8988T (cell line): ENCODE data around the gene STAM.
"Not testable (repeated sequence)": the region's sequence is repeated elsewhere in the genome, so short reads cannot be mapped to it uniquely, and the experiment has no call there.

Source experiments
- DNase-seq: peaks from one replicate; pipeline ENCODE4 v3.0.0; 2011

STAM gene

GRCh38 chr10:17643755-17644484 is at the start of gene STAM:
STAM (plus strand) TSS chr10:17644151; CDS start chr10:17644340, 189 bp downstream.
- DNase-seq = peak; percentile 50

DNA sequence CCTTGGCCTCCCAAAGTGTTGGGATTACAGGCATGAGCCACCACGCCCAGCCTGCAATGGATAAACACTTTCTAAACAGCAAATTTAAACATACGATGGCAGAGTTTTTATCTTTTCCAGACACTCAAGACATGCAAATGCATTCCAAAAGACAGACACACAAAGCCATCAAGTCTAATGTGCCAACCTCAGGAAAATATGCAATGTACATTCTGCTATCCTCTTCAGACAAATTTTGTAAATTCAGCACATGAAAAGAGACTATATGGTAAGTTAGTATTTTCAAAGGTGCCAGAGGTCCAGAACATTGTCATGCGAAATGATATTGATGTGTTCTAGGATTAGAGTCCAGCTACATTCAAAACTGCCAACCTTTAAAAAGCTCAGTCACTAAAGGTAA is 46.6 kb upstream of the STAM start:
- no peak for DNase-seq

DNA sequence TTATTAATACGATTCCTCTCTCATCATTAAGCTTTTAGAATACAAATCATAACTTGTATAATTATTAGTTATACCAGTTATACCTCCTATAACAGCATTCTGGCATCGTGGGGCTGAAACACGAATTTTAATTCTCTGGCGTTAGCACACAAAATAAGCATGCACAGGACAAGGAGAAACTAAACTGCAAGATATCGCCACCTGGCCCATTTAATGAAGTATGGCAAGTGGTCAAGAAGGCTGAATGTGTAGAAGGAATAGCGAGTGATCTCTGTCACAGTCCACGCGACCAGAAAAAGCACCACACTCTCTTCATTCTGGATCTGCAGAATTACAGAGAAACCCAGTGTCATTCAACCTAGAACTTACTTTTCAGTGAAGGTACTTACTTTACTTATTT is 44.9 kb upstream of the STAM start:
- peak; percentile 14 for DNase-seq

- DNase-seq = no peak
These were observed 38.0 kb upstream of the STAM start for GRCh38 chr10:17605936-17606335.

- DNase-seq = no peak
These were observed 37.4 kb upstream of the STAM start for GRCh38 chr10:17606547-17607040.

GRCh38 chr10:17607060-17607459 is 36.9 kb upstream of the STAM start:
- DNase-seq = no peak

- DNase-seq = peak; percentile 21
These were observed 36.2 kb upstream of the STAM start for GRCh38 chr10:17607603-17608332.

DNA sequence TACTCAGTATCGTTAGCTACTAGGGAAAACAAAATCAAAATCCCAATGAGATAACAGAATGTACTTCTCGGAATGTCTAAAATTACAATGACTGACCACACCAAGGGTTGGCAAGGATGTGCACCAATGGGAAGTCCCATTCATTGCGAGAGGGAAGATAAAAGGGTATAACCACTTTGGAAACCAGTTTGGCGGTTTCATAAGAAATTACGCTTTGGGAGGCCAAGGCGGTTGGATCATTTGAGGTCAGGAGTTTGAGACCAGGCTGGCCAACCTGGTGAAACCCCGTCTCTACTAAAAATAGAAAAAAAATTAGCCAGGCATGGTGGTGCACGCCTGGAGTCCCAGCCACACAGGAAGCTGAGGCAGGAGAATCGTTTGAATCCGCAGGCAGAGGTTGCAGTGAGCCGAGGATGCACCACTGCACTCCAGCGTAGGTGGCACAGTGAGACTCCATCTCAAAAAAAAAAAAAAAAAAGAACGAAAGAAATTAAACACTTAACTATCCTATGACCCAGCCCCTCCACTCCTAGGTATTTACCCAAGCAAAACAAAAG is 34.4 kb upstream of the STAM start:
- no peak for DNase-seq

DNA sequence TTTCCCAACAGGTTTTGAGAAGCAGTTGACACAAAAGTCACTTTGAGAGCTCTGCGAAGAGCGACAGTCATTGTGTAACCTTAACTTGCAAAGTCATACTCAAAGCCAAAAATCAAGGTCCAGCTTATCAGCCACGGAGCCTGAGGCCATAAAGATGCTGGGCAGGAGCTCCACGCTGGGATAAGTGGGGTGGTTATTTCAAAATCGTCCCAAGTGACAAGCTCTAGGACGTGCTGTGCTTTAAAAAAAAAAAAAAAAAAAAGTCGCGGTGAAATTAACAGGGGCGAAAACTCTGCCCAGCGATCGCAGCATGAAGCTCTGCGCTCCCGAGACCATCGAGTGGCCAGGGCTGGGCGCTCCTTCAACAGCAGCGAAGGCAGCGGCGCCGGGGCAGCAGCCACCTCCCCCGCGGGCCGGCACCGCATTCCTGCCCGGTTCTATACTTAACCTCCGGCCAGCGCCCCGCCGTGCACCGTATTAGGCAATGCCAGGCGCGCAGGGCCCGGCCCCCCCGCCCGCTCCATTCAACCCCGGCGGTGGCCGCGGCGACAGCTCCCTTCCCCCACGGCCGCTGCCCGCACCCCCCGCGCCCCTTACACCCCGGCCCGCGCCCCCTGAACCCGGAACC is 27.4 kb upstream of the STAM start:
- peak; percentile 33 for DNase-seq

DNA sequence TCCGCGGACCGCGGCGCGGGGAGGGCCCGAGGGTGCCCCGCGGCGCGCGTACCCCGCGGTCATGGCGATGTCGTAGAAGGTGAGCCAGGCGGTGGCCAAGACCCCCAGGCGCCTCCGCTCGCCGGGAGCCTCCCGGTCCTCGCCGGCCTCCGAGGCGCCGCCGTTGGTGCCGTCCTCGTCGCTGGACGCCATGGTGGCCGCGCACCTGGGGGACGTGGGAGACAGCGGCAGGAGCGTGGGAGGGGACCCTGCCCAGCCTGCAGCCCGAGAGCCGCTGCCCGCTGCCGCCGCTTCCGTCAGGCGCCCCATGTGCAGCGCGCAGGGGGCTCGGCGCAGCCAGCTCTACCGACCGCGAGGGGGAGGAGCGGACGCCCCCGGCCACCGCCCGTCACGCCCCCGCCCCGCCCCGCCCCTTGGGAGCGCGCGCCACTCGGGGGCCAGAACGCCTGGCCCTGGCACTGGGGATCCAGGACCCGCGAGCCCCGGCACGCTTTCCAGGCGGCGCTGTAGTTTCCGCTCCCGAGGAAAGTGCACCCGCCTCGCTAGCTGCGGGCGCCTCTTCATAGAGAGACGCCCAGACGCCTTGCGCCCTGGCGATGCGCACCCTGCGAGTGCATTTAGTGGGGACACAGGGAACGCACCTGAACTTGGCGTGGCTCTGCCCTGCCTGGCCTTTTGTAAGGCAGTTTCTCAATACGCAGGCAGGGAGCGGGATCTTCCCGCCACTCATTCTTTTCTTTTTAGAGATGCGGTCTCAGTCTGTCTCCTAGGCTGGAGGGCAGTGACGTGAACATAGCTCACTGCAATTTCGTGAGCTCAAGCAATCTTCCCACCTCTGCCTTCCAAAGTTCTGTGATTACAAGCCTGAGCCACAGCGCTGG is 26.7 kb upstream of the STAM start, which contains the start of gene HACD1:
Gene HACD1, minus strand, starts transcription at position 344 of the 881 bp plus-strand sequence. Its CDS starts 35 bp downstream, at position 309.
- peak; percentile 86 for DNase-seq

GRCh38 chr10:17622061-17622460 is 21.9 kb upstream of the STAM start:
- no peak for DNase-seq

- no peak for DNase-seq
These were observed 19.0 kb upstream of the STAM start for GRCh38 chr10:17624996-17625395.

- DNase-seq = no peak
These were observed 17.3 kb upstream of the STAM start for GRCh38 chr10:17626656-17627055.

GRCh38 chr10:17632590-17632989 is 11.4 kb upstream of the STAM start:
- not testable (repeated sequence) for DNase-seq

DNA sequence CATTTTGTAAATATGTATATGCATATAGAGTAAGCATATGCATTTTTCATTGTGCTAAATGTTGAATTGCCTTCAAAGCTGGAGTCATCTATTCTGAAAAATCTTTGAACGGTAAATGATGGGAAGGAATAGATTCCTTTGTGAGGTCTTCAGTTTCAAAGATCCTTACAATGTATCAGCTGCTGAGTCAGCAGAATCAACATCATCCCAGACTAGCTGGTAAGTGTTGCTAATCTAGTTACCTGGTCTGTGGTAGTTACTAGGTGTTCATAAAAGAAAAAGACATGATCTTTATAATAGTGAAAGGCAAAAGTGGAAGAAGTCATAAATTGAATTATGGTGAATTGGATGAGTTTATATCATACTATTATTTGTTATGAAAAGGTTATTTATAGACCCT is 10.6 kb upstream of the STAM start:
- no peak for DNase-seq

- DNase-seq = no peak
These were observed 6.1 kb upstream of the STAM start for GRCh38 chr10:17637869-17638268.

GRCh38 chr10:17640331-17640816 is 3.6 kb upstream of the STAM start:
- DNase-seq = no peak

DNA sequence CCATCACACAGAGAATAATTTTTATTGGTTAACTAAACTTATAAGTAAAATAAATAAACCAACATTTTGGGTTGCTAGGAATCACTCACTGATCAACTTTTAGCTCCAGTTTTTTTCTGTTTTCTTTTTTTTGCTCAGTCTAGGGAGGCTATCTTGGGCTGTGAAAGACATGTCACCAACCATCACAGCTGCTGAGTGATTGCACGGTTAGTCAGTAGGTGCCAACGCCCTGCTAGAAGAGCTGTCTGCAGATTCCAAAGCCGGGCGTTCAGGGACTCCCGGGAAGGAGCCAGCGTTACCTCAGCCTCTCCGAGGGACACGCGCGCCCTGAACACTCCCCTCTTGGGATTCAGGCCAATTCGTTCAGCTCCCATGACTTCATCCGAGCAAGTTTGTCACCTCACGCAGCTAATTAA is 604 bp upstream of the STAM start:
- peak; percentile 23 for DNase-seq

GRCh38 chr10:17644485-17644943 is 563 bp downstream of the STAM start:
- no peak for DNase-seq

DNA sequence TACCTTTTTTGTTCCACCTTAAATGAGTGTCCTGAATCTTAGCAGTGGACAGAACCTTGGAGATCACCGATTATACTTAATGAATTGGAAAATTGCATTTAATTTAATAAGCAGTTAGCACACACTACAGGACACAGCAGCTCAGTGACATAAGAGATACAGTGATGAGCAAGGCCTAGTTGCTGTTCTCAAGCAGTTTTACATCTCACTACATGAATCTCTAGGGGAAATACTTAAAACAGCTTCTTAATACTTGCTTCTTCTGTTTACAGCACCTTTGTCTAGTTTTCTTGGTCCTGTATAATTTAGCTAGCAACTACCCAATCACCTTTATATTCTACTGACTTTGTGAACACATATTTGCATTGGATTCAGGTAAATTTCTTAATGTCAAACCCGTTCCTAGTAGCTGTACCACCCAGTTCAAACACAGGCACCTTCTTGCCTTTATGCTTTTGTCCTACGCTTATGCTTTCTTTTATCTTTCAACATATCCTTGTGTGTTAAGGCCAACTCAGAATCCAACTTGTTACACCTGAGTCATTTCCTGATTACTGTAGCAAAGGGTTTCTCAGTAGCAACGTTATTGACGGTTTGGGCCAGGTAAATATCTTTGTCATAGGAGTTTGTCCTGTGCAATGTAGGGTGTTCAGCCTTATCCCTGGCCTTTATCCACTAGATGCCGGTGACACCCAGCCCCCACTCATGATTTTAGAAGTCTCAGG is 1.8 kb downstream of the STAM start:
- DNase-seq = no peak

GRCh38 chr10:17647326-17647725 is 3.4 kb downstream of the STAM start:
- no peak for DNase-seq
